ENCODE results near the gene NAV3. TPM values are rescaled to one million over a fixed set of nuclear protein-coding genes. Genes with fewer than 3 reads are reported as not detected.

NAV3 gene
- total RNA-seq, 1 experiment from 2014 or later: 3.4 TPM

- Histone ChIP-seq H3K9me2 (replicated peaks; ENCODE audit: insufficient read depth, low read length) (no peaks in the 10 kb centered on the region), H3K4me3 (ENCODE audit: low read length) (no peak overlapping the region), H3K36me3 (ENCODE audit: insufficient read depth, low read length) (no peaks in the 10 kb centered on the region), H3K9me3 (ENCODE audit: low read length) (no peaks in the 10 kb centered on the region), H3K27ac (ENCODE audit: low read length) (no peak overlapping the region), H3K79me2 (ENCODE audit: low read length) (no peaks in the 10 kb centered on the region), H3K4me1 (ENCODE audit: low read length) (no peaks in the 10 kb centered on the region), H3K4me2 (ENCODE audit: low read depth, low read length, poor library complexity, severe bottlenecking) (no peak overlapping the region), H4K20me1 (ENCODE audit: insufficient read depth, low read depth, low read length) (no peaks in the 10 kb centered on the region), H2AFZ (ENCODE audit: low read length) (no peak overlapping the region), H3K27me3 (ENCODE audit: low read length) (no peaks in the 10 kb centered on the region), H3K9ac (ENCODE audit: low read length) (no peak overlapping the region)
- DNase-seq: no peak
Observed at GRCh38 chr12:77974645-77975044, 144.0 kb downstream of the NAV3 start.

DNA sequence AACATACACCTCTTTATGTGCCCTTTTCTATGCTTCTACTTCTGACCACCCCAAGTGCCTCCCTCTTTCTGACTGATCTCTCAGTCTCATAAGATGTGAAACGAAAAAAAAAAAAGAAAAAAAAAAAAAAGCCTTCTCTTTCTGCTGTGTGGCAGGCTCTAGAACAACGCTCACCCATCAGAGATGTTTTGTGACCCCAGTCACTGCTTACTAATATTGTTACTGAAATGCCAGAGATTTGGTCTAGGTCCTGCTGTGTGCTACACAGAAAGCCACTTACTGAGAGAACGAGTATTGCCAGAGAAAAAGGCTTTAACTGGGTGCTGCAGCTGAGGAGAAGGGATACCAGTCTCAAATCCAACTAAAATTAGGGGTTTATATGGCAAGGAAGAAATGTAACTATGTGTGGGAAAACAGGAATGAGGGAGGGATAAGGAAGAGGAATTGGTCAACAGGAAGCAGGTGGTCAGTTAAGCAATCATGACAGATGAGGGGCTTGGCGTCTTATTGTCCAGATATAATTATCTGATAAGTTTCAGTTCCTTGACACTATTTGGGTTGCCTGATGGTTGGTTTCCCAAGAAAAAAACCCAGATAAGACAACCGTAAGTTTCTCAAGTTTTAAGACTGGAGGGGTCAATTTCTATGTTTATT lies 149.0 kb downstream of the NAV3 start:
- H3K4me1 ChIP-seq (ENCODE audit: low read length): no peaks in the 10 kb centered on the region
- no peaks in the 10 kb centered on the region for H4K20me1 ChIP-seq (ENCODE audit: insufficient read depth, low read depth, low read length)
- H3K27me3 ChIP-seq (ENCODE audit: low read length): no peaks in the 10 kb centered on the region
- no peaks in the 10 kb centered on the region for H3K9me2 ChIP-seq (replicated peaks; ENCODE audit: insufficient read depth, low read length)
- no peak overlapping the region for H3K9ac ChIP-seq (ENCODE audit: low read length)
- no peak overlapping the region for H2AFZ ChIP-seq (ENCODE audit: low read length)
- H3K79me2 ChIP-seq (ENCODE audit: low read length): no peaks in the 10 kb centered on the region
- H3K4me3 ChIP-seq (ENCODE audit: low read length): no peak overlapping the region
- H3K27ac ChIP-seq (ENCODE audit: low read length): no peak overlapping the region
- H3K36me3 ChIP-seq (ENCODE audit: insufficient read depth, low read length): no peaks in the 10 kb centered on the region
- DNase-seq: no peak
- no peaks in the 10 kb centered on the region for H3K9me3 ChIP-seq (ENCODE audit: low read length)
- H3K4me2 ChIP-seq (ENCODE audit: low read depth, low read length, poor library complexity, severe bottlenecking): no peak overlapping the region

DNA sequence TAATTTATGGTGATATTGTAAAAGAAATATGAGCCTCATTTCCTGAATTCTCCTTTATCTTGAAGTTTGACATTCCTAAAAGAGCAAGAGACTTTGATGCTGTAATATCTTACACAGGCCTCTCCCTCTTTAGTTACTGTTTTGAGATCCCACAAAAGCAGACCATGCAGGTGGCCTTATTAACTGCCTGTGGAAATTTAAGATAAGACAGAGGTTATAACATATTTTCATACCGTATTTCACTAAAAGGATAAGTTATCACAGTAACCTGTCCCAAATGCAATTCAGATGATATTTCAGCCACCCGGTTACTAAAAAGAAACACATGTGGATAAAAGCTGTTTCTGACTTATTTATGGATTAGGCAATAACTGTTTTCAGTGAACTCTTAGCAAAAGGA lies 150.1 kb downstream of the NAV3 start:
- Histone ChIP-seq H3K79me2 (ENCODE audit: low read length) (no peaks in the 10 kb centered on the region), H3K27me3 (ENCODE audit: low read length) (no peaks in the 10 kb centered on the region), H3K4me2 (ENCODE audit: low read depth, low read length, poor library complexity, severe bottlenecking) (no peak overlapping the region), H3K4me1 (ENCODE audit: low read length) (no peaks in the 10 kb centered on the region), H3K27ac (ENCODE audit: low read length) (no peak overlapping the region), H2AFZ (ENCODE audit: low read length) (no peak overlapping the region), H3K9me3 (ENCODE audit: low read length) (no peaks in the 10 kb centered on the region), H3K9ac (ENCODE audit: low read length) (no peak overlapping the region), H3K36me3 (ENCODE audit: insufficient read depth, low read length) (no peaks in the 10 kb centered on the region), H3K4me3 (ENCODE audit: low read length) (no peak overlapping the region), H4K20me1 (ENCODE audit: insufficient read depth, low read depth, low read length) (no peaks in the 10 kb centered on the region), H3K9me2 (replicated peaks; ENCODE audit: insufficient read depth, low read length) (no peaks in the 10 kb centered on the region)
- no peak for DNase-seq

GRCh38 chr12:77983859-77984258 lies 153.2 kb downstream of the NAV3 start:
- no peaks in the 10 kb centered on the region for H3K79me2 ChIP-seq (ENCODE audit: low read length)
- no peaks in the 10 kb centered on the region for H3K27me3 ChIP-seq (ENCODE audit: low read length)
- H3K4me1 ChIP-seq (ENCODE audit: low read length): no peaks in the 10 kb centered on the region
- H3K9me2 ChIP-seq (replicated peaks; ENCODE audit: insufficient read depth, low read length): no peaks in the 10 kb centered on the region
- H2AFZ ChIP-seq (ENCODE audit: low read length): no peak overlapping the region
- no peaks in the 10 kb centered on the region for H3K9me3 ChIP-seq (ENCODE audit: low read length)
- DNase-seq: no peak
- no peaks in the 10 kb centered on the region for H4K20me1 ChIP-seq (ENCODE audit: insufficient read depth, low read depth, low read length)
- H3K4me3 ChIP-seq (ENCODE audit: low read length): no peak overlapping the region
- H3K36me3 ChIP-seq (ENCODE audit: insufficient read depth, low read length): no peaks in the 10 kb centered on the region
- no peak overlapping the region for H3K4me2 ChIP-seq (ENCODE audit: low read depth, low read length, poor library complexity, severe bottlenecking)
- H3K9ac ChIP-seq (ENCODE audit: low read length): no peak overlapping the region
- no peak overlapping the region for H3K27ac ChIP-seq (ENCODE audit: low read length)

DNA sequence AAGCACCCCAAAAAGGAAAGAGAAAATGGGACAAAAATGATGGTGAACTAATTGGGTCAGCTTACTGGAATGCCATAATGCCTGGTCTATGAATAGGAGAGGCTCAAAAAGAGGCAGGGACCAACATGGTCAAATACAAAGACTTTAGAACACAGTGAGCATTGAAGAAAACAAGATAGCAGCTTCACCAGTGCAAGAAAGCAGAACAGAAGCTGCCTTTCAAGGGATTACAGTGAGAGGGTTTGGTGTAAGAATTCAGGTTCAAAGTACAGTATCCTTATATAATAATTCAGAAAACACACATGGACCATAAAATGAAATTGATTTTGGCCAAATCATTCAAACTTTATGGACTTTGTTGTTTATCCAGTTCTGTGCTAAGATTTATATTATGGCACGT lies 162.1 kb downstream of the NAV3 start:
- H3K27ac ChIP-seq (ENCODE audit: low read length): no peak overlapping the region
- no peak overlapping the region for H2AFZ ChIP-seq (ENCODE audit: low read length)

GRCh38 chr12:77993658-77994057 lies 163.0 kb downstream of the NAV3 start:
- Histone ChIP-seq H3K4me3 (ENCODE audit: low read length) (no peak overlapping the region), H2AFZ (ENCODE audit: low read length) (no peak overlapping the region), H3K27me3 (ENCODE audit: low read length) (no peaks in the 10 kb centered on the region), H3K36me3 (ENCODE audit: insufficient read depth, low read length) (no peaks in the 10 kb centered on the region), H3K27ac (ENCODE audit: low read length) (no peak overlapping the region), H3K79me2 (ENCODE audit: low read length) (no peaks in the 10 kb centered on the region), H3K9me2 (replicated peaks; ENCODE audit: insufficient read depth, low read length) (no peaks in the 10 kb centered on the region), H3K4me1 (ENCODE audit: low read length) (peaks cover 21% of the 10 kb centered on the region), H3K9ac (ENCODE audit: low read length) (no peak overlapping the region), H4K20me1 (ENCODE audit: insufficient read depth, low read depth, low read length) (no peaks in the 10 kb centered on the region), H3K4me2 (ENCODE audit: low read depth, low read length, poor library complexity, severe bottlenecking) (no peak overlapping the region), H3K9me3 (ENCODE audit: low read length) (no peaks in the 10 kb centered on the region)
- no peak for DNase-seq

More for the DNA sequence above, 162.1 kb downstream of the NAV3 start:
- DNase-seq: no peak
- no peaks in the 10 kb centered on the region for H4K20me1 ChIP-seq (ENCODE audit: insufficient read depth, low read depth, low read length)
- H3K9me2 ChIP-seq (replicated peaks; ENCODE audit: insufficient read depth, low read length): no peaks in the 10 kb centered on the region
- H3K4me2 ChIP-seq (ENCODE audit: low read depth, low read length, poor library complexity, severe bottlenecking): no peak overlapping the region
- H3K36me3 ChIP-seq (ENCODE audit: insufficient read depth, low read length): no peaks in the 10 kb centered on the region
- H3K9ac ChIP-seq (ENCODE audit: low read length): no peak overlapping the region
- no peaks in the 10 kb centered on the region for H3K27me3 ChIP-seq (ENCODE audit: low read length)
- H3K4me3 ChIP-seq (ENCODE audit: low read length): no peak overlapping the region
- H3K9me3 ChIP-seq (ENCODE audit: low read length): no peaks in the 10 kb centered on the region
- H3K4me1 ChIP-seq (ENCODE audit: low read length): peaks cover 12% of the 10 kb centered on the region
- no peaks in the 10 kb centered on the region for H3K79me2 ChIP-seq (ENCODE audit: low read length)

DNA sequence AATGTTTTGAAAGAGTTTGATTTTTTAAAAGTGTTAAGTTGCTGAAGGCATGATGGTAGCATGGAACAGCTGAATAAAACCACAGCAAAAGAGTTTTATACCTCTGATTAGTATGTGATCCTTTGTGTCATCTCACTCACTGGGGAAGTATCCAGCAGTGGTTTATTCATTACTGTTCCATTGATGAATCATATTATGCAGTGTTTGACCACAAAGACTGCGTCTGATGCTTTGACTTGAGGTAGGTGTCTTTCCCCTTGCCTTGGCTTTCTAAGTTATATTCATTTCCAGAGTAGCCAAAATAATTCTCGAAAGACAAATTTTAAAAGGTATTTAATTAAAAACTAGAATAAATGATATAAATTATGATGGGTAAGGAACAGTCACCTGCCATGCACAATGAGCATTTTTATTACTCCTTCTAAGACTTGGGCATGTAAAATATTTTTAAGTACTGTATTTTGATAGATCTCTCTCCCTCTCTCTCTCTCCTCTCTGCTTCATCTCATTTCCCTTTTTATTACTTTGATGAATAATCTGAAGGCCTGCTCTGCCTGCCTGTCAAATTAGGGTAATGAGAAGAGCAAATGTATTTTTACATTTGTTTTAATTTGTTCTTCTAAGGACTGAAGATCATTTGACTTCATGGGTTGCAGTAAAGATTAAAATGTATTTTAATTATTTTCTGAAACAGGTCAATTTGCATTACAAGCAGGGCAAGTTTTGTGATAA lies 164.9 kb downstream of the NAV3 start:
- Histone ChIP-seq H3K36me3 (ENCODE audit: insufficient read depth, low read length) (no peaks in the 10 kb centered on the region), H3K9me2 (replicated peaks; ENCODE audit: insufficient read depth, low read length) (no peaks in the 10 kb centered on the region), H3K9ac (ENCODE audit: low read length) (no peak overlapping the region), H3K4me1 (ENCODE audit: low read length) (peaks cover 35% of the 10 kb centered on the region), H2AFZ (ENCODE audit: low read length) (no peak overlapping the region), H3K4me3 (ENCODE audit: low read length) (no peak overlapping the region), H3K27ac (ENCODE audit: low read length) (no peak overlapping the region), H4K20me1 (ENCODE audit: insufficient read depth, low read depth, low read length) (no peaks in the 10 kb centered on the region), H3K79me2 (ENCODE audit: low read length) (no peaks in the 10 kb centered on the region), H3K27me3 (ENCODE audit: low read length) (no peaks in the 10 kb centered on the region), H3K9me3 (ENCODE audit: low read length) (no peaks in the 10 kb centered on the region), H3K4me2 (ENCODE audit: low read depth, low read length, poor library complexity, severe bottlenecking) (no peak overlapping the region)
- DNase-seq: no peak

DNA sequence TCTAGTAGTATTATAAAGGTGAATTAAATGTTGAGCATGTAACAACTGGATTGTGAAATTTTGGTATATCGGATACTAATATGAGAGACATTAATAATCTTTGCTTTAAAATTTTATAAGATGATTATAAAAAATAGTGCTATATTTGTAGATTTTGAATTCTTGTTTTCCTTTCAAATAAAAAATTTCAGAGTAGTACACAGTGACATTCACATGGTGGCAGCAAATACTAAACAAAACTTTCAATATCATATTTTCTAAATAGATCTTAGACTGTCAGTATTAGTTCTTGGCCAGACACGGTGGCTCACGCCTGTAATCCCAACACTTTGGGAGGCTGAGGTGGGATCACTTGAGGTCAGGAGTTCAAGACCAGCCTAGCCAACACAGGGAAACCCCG lies 166.0 kb downstream of the NAV3 start:
- Histone ChIP-seq H3K4me2 (ENCODE audit: low read depth, low read length, poor library complexity, severe bottlenecking) (no peak overlapping the region), H4K20me1 (ENCODE audit: insufficient read depth, low read depth, low read length) (no peaks in the 10 kb centered on the region), H3K27me3 (ENCODE audit: low read length) (no peaks in the 10 kb centered on the region), H3K4me1 (ENCODE audit: low read length) (peaks cover 35% of the 10 kb centered on the region), H3K9me3 (ENCODE audit: low read length) (no peaks in the 10 kb centered on the region), H3K79me2 (ENCODE audit: low read length) (no peaks in the 10 kb centered on the region), H3K9me2 (replicated peaks; ENCODE audit: insufficient read depth, low read length) (no peaks in the 10 kb centered on the region), H2AFZ (ENCODE audit: low read length) (no peak overlapping the region), H3K4me3 (ENCODE audit: low read length) (no peak overlapping the region), H3K9ac (ENCODE audit: low read length) (no peak overlapping the region), H3K36me3 (ENCODE audit: insufficient read depth, low read length) (no peaks in the 10 kb centered on the region), H3K27ac (ENCODE audit: low read length) (no peak overlapping the region)
- DNase-seq: no peak
